ELF-1 (cell line): ENCODE data around the gene DICER1.
A peak's percentile ranks its signal among the peaks of the same experiment; 100 is the strongest.
"Not testable (repeated sequence)": the region's sequence is repeated elsewhere in the genome, so short reads cannot be mapped to it uniquely, and the experiment has no call there.

ENCODE experiments used
- DNase-seq: peaks from one replicate; pipeline ENCODE4 v3.0.0-alpha.2; 2016; ENCODE audit warnings: low read depth, low spot score

DICER1 gene

GRCh38 chr14:95157327-95158189 is at the start of gene DICER1:
DICER1 (minus strand) TSS chr14:95157529; CDS start chr14:95133458, 24,071 bp downstream.
- DNase-seq, result peak; percentile 97

- DNase-seq, result no peak
These were observed 49.2 kb upstream of the DICER1 start for GRCh38 chr14:95206534-95206933.

- no peak for DNase-seq
These were observed 47.4 kb upstream of the DICER1 start for GRCh38 chr14:95204705-95205104.

- DNase-seq, result not testable (repeated sequence)
These were observed 44.4 kb upstream of the DICER1 start for GRCh38 chr14:95201745-95202144.

GRCh38 chr14:95200404-95200803 is 43.1 kb upstream of the DICER1 start:
- no peak for DNase-seq

GRCh38 chr14:95199298-95199983 is 42.1 kb upstream of the DICER1 start:
- no peak for DNase-seq

GRCh38 chr14:95198320-95198719 is 41.0 kb upstream of the DICER1 start:
- DNase-seq, result no peak

GRCh38 chr14:95197551-95197950 is 40.2 kb upstream of the DICER1 start:
- peak; percentile 82 for DNase-seq

GRCh38 chr14:95196826-95197545 is 39.7 kb upstream of the DICER1 start:
- DNase-seq, result no peak

- DNase-seq, result no peak
These were observed 38.9 kb upstream of the DICER1 start for GRCh38 chr14:95196268-95196667.

- no peak for DNase-seq
These were observed 37.7 kb upstream of the DICER1 start for GRCh38 chr14:95195031-95195430.

- DNase-seq, result no peak
These were observed 35.8 kb upstream of the DICER1 start for GRCh38 chr14:95193081-95193480.

GRCh38 chr14:95192311-95192710 is 35.0 kb upstream of the DICER1 start:
- no peak for DNase-seq

- no peak for DNase-seq
These were observed 34.3 kb upstream of the DICER1 start for GRCh38 chr14:95191445-95192199.

GRCh38 chr14:95190857-95191256 is 33.5 kb upstream of the DICER1 start:
- no peak for DNase-seq

GRCh38 chr14:95190346-95190840 is 33.1 kb upstream of the DICER1 start:
- DNase-seq, result no peak

- DNase-seq, result no peak
These were observed 32.2 kb upstream of the DICER1 start for GRCh38 chr14:95189367-95190132.

- DNase-seq, result no peak
These were observed 31.1 kb upstream of the DICER1 start for GRCh38 chr14:95188380-95188779.

GRCh38 chr14:95185767-95186392 is 28.6 kb upstream of the DICER1 start:
- DNase-seq, result no peak
